Right ventricle myocardium superior (tissue), 1 donor: ENCODE data around the gene COL7A1. TPM values are rescaled to one million over a fixed set of nuclear protein-coding genes. Genes with fewer than 3 reads are reported as not detected.
A peak's percentile ranks its signal among the peaks of the same experiment; 100 is the strongest.
"Not testable (repeated sequence)": the region's sequence is repeated elsewhere in the genome, so short reads cannot be mapped to it uniquely, and the experiment has no call there.

Source experiments
- ATAC-seq: fragments of 200-7000 bp; cut with Tn5 transposase; one replicate; pipeline ENCODE4 v1.9.1; 2020; ENCODE audit warnings: mild to moderate bottlenecking; ENCODE audit not compliant: poor library complexity
- DNase-seq: peaks from one replicate; pipeline ENCODE4 v3.0.0-alpha.2; 2020
- intact Hi-C: fragments of 100-400 bp; cut with DNase I; formaldehyde crosslinking; loops from one replicate; pipeline ENCODE4 v1.11.2; 2022
- microRNA-seq: library from miRNA; unstranded; fragments of <30 nt; microRNA quantifications from one replicate; pipeline ENCODE4 v1.2.0, GENCODE V29; 2020
- total RNA-seq: library from RNA; stranded (reverse); fragmentation: NEBNext Ultra II Directional; extraction: Animal tissue kit (Norgen Biotek cat#: 25700); gene quantifications from one replicate; pipeline ENCODE4 v1.2.1, GENCODE V29; 2021
- donor health status: DM: no; HTN: yes; CAD: no; lungs with severe emphysema.

Gene COL7A1
- total RNA-seq, 1 donor from 2014 or later, result 16.1 TPM

DNA sequence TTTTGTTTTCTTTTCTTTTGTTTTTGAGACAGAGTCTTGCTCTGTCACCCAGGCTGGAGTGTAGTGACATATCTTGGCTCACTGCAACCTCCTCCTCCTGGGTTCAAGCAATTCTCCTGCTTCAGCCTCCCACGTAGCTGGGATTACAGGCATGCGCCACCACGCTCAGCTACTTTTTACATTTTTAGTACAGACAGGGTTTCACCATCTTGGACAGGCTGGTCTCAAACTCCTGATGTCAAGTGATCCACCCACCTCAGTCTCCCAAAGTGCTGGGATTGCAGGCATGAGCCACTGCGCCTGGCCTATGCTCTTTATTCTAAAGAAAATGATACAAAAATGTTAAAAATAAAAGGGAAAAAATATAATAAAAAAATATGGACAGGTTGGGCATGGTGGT is 64.4 kb downstream of the COL7A1 start:
- DNase-seq, result peak; percentile 5
- ATAC-seq, intact Hi-C loops: not testable (repeated sequence)

DNA sequence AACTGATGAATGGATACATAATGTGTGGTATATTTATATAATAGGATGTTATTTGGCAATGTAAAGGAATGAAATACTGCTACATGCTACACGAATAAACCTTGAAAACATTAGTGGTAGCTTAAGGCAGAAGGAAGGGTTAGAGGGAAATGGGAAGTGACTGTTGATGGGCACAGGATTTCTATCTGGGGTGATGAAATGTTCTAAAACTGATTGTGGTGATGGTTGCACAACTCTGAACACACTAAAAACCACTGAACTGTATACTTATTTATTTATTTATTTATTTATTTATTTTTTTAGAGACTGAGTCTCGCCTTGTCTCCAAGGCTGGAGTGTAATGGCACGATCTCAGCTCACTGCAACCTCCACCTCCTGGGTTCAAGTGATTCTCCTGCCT is 66.4 kb downstream of the COL7A1 start:
- intact Hi-C loops, result no loop called here
- ATAC-seq (peak; percentile 52), DNase-seq (no peak)

DNA sequence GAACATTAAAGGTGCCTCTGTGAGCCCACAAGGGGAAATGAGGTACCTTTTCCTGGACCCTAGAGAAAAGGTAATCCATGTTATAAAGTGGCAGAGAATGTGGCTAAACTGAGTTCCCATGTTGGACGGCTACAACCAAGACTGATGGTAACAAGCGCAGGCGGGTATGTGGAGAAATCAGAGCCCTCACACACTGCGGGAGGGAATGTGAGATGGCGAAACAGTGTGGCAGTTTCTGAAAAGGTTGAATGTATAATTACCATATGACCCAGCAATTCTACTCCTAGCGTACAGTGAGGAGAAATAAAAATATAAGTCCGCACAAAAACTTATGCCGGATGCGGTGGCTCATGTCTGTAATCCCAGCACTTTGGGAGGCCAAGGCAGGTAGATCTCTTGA is 67.1 kb downstream of the COL7A1 start:
- DNase-seq (peak; percentile 6), ATAC-seq (no peak)
- intact Hi-C loops, result no loop called here

DNA sequence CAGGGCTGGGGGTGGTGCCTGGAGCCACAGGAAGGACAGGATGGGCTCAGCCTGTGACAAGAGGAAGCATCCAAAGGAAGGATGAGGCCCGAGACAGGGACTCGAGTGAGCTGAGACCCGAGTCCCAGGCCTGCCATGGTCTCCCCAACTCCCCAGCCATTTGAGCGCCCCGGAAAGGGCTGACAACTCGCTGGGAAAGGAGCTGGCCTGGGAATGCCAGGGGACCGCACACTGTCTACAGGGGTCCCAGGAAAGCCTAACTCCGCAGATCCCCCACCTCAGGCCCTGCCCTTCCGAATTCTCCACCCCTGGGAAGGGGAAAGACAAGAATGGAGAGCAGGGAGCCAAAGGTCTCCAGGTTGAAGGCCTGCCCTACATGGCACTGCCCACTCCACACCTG is 70.2 kb downstream of the COL7A1 start:
- intact Hi-C loops, result no loop called here
- ATAC-seq, result no peak
- no peak for DNase-seq

DNA sequence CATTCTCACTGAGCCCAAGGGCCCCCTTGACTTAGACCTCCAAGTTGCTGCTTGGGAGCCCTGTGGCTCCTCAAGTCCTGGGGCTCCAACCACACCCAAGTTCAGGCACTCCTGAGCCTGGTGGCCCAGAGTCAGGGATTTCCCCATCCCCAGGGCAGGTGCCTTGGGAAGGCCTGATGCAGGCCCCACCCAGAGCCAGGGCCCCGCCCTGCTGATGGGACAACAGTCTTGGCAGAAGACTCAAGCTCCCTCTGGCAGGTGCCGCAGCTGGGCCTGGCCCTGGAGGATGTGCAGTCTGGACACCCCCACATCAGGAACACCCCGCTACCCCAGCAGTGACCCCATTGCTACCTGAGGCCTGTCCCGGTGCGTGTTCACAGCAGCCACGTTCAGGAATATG is 73.5 kb downstream of the COL7A1 start:
- no peak for DNase-seq
- intact Hi-C loops, result no loop called here
- no peak for ATAC-seq

DNA sequence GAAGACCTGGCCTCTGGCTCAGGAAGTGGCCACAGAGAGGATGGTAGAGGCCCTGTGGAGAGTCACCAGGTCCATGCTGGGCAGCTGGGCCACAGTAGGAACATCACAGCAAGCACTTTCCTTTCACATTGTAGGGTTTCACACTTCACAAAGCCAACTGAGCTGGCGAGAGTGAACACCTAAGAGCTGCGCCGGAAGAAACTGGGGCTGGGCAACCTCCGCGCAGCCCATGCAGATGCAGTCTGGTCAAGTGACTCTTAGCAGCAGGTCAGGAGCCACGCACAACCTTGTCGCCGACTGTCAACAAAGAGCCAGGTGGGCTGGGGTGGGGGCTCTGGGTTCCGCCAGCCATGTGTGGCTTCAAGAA is 75.9 kb downstream of the COL7A1 start:
- ATAC-seq (no peak), DNase-seq (no peak)
- intact Hi-C loops, result no loop called here

DNA sequence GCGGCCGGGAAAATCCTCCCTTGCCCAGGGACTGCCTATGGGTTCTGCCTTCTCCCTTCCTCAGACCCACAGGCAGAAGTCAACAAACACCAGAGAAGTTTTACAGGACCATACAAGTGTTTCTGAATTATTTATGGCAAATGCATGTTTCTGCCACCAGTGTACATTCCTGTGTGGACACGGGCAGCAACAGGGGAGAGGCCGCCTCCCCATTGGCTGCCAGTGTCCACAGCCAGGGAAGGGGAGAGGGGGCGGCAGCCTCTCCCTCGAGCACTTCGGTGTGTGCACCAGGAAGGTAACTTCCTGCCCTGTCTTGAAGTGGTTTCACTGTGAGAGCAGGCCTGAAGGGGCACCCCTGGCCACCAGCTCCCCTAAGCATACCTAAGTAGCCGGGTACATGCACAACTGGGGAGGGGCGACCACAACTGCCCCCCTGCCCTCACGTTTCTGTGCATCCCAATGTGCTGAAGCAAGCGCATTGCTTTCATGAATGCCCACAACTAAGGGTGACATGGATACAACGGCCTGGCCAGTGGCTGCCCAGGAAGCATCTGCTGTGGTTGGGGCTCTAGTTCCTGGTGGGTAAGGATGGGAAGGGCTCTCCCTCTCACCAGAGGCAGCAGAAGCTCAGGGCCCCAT is 76.4 kb downstream of the COL7A1 start:
- ATAC-seq, result no peak
- intact Hi-C loops, result no loop called here
- no peak for DNase-seq

DNA sequence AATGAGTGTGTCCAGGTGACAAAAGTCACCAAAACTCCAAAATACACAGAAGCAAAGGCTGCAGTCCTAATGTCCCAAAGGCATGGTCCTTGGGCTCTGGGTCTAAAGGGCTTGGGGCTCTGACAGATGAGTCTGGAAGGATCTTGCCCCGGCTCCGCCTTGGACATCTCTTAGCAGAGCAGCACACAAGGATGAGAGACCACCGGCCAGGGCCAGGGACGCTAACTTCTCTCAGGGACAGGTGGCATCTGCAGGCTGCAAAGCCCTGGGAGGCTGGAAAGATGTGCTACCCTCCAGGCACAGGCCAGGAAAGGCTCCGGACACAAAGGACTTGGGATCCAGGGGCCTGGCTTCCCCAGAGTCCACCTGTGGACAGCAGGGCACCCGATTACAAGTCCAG is 77.1 kb downstream of the COL7A1 start:
- no peak for DNase-seq
- no peak for ATAC-seq
- intact Hi-C loops, result no loop called here

DNA sequence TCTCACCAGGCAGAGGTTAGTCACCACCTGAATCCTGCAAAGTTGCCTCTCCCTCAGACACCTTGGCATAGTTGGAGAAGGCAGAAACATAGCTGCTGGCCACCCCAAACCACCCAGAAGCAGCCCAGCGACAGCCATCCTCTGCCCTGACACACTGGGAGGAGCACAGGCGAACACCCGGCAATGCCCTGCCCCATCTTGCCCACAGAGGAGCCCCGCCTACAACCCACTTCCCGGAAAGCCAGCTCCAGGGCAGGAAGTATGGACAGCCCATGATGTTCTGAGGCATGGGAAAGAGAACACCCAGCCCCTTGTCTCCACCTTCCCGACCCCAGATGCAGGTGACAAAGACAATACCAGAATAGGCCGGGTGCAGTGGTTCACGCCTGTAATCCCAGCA is 78.6 kb downstream of the COL7A1 start:
- ATAC-seq (no peak), DNase-seq (no peak)
- intact Hi-C loops, result no loop called here

DNA sequence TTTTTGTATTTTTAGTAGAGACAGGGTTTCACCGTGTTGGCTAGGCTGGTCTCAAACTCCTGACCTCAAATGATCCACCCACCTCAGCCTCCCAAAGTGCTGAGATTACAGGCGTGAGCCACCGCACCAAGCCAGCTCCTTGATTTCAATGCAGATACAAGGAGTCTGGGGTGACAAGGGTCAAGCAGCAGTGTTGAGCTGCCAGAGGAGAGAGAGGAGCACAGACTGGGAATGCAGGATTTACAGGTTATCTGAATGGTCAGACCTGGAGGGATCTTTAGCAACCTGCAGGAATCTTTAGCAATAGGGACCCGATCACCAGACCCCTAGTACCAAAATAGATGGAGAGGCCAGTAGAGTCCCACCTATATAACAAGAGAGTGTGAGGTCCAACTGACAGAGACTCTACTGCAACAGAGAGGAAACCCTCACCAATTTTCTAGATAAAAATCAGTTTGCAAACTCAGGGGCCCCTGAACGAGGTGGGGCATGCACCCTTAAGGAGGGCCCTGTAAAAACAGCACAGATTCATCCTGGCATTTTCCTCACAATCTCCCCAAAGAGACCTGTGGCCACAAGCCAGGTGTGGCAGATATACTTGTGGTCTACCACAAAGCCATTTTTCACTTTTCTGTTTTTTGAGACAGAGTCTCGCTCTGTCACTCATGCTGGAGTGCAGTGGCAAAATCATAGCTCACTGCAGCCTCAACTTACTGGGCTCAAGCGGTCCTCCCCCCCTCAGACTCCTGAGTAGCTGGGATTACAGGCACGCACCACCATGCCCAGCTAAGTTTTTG is 80.5 kb downstream of the COL7A1 start:
- DNase-seq (no peak), ATAC-seq (no peak)
- intact Hi-C loops, result no loop called here

Small RNA genes within 50 kb of the gene (microRNA-seq; reads per million reads assigned to microRNA genes)
- gene MIR4793, result not detected
- not detected for gene MIR6823
- not detected for gene MIR711

Other genes starting within 250 kb of the COL7A1 start
- not detected for gene FBXW12, start 223.1 kb downstream of the COL7A1 start, total RNA-seq
- gene PLXNB1, start 165.2 kb downstream of the COL7A1 start, total RNA-seq, result 51.3 TPM
- gene CCDC51, start 155.2 kb downstream of the COL7A1 start, total RNA-seq, result 11.9 TPM
- 237 TPM for gene TMA7, start 155.1 kb downstream of the COL7A1 start, total RNA-seq
- gene ATRIP, start 148.6 kb downstream of the COL7A1 start, total RNA-seq, result 3.2 TPM
- gene SHISA5, start 91.2 kb downstream of the COL7A1 start, total RNA-seq, result 47.9 TPM
- gene PFKFB4, start 38.5 kb downstream of the COL7A1 start, total RNA-seq, result 1.1 TPM
- not detected for gene UCN2, start 31.5 kb downstream of the COL7A1 start, total RNA-seq
- gene UQCRC1, start 14.3 kb upstream of the COL7A1 start, total RNA-seq, result 1,265 TPM
- not detected for gene TMEM89, start 26.4 kb upstream of the COL7A1 start, total RNA-seq
- gene SLC26A6, start 40.1 kb upstream of the COL7A1 start, total RNA-seq, result 10.8 TPM
- gene CELSR3, start 67.6 kb upstream of the COL7A1 start, total RNA-seq, result 0.16 TPM
- 13.3 TPM for gene NCKIPSD, start 90.6 kb upstream of the COL7A1 start, total RNA-seq
- gene IP6K2, start 121.9 kb upstream of the COL7A1 start, total RNA-seq, result 22.7 TPM